Keratinocyte (primary cell): ENCODE results near the gene LRRN2. TPM values are rescaled to one million over a fixed set of nuclear protein-coding genes. Genes with fewer than 3 reads are reported as not detected.

Experiments
- DNase-seq: peaks from one replicate; pipeline ENCODE4 v3.0.0-alpha.2; 2011; ENCODE audit warnings: low read depth, missing footprints, low spot score
- FAIRE-seq: peaks from 2 replicates; lab custom pipeline; 2011; peaks lifted over from hg19 to GRCh38; lab: Jason Lieb, UNC
- H2AFZ ChIP-seq: 2 replicates; pipeline ENCODE4 v1.6.0; 2012; ENCODE audit warnings: low read length, control low read depth, inconsistent platforms; ENCODE audit not compliant: control insufficient read depth
- H3K27ac ChIP-seq: 2 replicates; pipeline ENCODE4 v1.5.1; 2011; ENCODE audit warnings: low read length; ENCODE audit not compliant: control insufficient read depth, insufficient read depth
- H3K27me3 ChIP-seq: 3 replicates; pipeline ENCODE4 v1.6.0; 2011; ENCODE audit warnings: low read length; ENCODE audit not compliant: control insufficient read depth, insufficient read depth; ENCODE audit errors: extremely low read depth
- H3K36me3 ChIP-seq, 2 experiments: 2 replicates in 1 of 2; 3 replicates in 1 of 2; pipeline ENCODE4 v1.5.1; 2011; ENCODE audit warnings: low read length in 2 of 2, mild to moderate bottlenecking in 1 of 2; ENCODE audit not compliant: control insufficient read depth in 2 of 2, insufficient read depth in 2 of 2; ENCODE audit errors: extremely low read depth in 1 of 2
- H3K4me1 ChIP-seq: 3 replicates; pipeline ENCODE4 v1.5.1; 2011; ENCODE audit warnings: low read length; ENCODE audit not compliant: control insufficient read depth, insufficient read depth; ENCODE audit errors: extremely low read depth
- H3K4me2 ChIP-seq: 3 replicates; pipeline ENCODE4 v1.6.0; 2011; ENCODE audit warnings: low read depth, low read length; ENCODE audit not compliant: control insufficient read depth, insufficient read depth; ENCODE audit errors: extremely low read depth
- H3K4me3 ChIP-seq, 3 experiments: fragments of 200-600 bp in 1 of 3; sonication (generic) in 1 of 3; 2 replicates in 2 of 3; 3 replicates in 1 of 3; pipeline ENCODE4 v1.5.1; 2011 to 2016; ENCODE audit warnings: low read length in 3 of 3, mild to moderate bottlenecking in 3 of 3, control low read depth in 2 of 3, inconsistent platforms in 1 of 3, low read depth in 1 of 3, mixed read lengths in 1 of 3, mixed run types in 1 of 3, moderate library complexity in 1 of 3; ENCODE audit not compliant: control insufficient read depth in 2 of 3, insufficient read depth in 2 of 3; ENCODE audit errors: extremely low read depth in 1 of 3
- H3K79me2 ChIP-seq: 2 replicates; pipeline ENCODE4 v1.6.0; 2012; ENCODE audit warnings: low read length; ENCODE audit not compliant: control insufficient read depth, insufficient read depth
- H3K9ac ChIP-seq: 3 replicates; pipeline ENCODE4 v1.6.0; 2011; ENCODE audit warnings: low read length; ENCODE audit not compliant: control insufficient read depth, insufficient read depth; ENCODE audit errors: extremely low read depth
- H3K9me1 ChIP-seq: 3 replicates; pipeline ENCODE4 v1.6.0; 2011; ENCODE audit warnings: low read length; ENCODE audit not compliant: control insufficient read depth, insufficient read depth; ENCODE audit errors: extremely low read depth
- H3K9me3 ChIP-seq: 2 replicates; pipeline ENCODE4 v1.5.1; 2012; ENCODE audit warnings: low read depth, low read length; ENCODE audit not compliant: control insufficient read depth
- H4K20me1 ChIP-seq: 3 replicates; pipeline ENCODE4 v1.6.0; 2011; ENCODE audit warnings: low read length; ENCODE audit not compliant: control insufficient read depth, insufficient read depth; ENCODE audit errors: extremely low read depth
- CTCF ChIP-seq, 3 experiments: IDR thresholded peaks in 1 of 3; conservative IDR thresholded peaks in 1 of 3; optimal IDR thresholded peaks in 1 of 3; 2 replicates in 2 of 3; 3 replicates in 1 of 3; pipeline versions ENCODE3 to v1.5.1; 2011; ENCODE audit warnings: low read length in 3 of 3, mild to moderate bottlenecking in 3 of 3, moderate library complexity in 2 of 3, control low read depth in 1 of 3, inconsistent platforms in 1 of 3; ENCODE audit not compliant: insufficient read depth in 2 of 3; ENCODE audit errors: extremely low read depth in 1 of 3
- EZH2 ChIP-seq: IDR thresholded peaks from one replicate; pipeline ENCODE4 v1.6.1; 2012; ENCODE audit warnings: inconsistent platforms, mild to moderate bottlenecking, low read length, moderate library complexity
- dilution Hi-C: fragments of 300-500 bp; cut with MboI; formaldehyde crosslinking; loops from one replicate; pipeline ENCODE4 v1.7.0; 2020; ENCODE audit warnings: low sequenced_read_pairs; ENCODE audit not compliant: extremely low pct_ligation_motif_present
- polyA plus RNA-seq, 5 experiments: library from polyadenylated mRNA; depleted of rRNA in 3 of 5; stranded (reverse) in 3 of 5; stranded (forward) in 1 of 5; unstranded in 1 of 5; fragments of >200 nt; gene quantifications; 1 replicate in 1 of 5; 2 replicates in 3 of 5; 3 replicates in 1 of 5; pipeline versions ENCODE4 v1.2.1 to v1.2.3, GENCODE V29; 2011 to 2012; ENCODE audit warnings: missing spikeins in 2 of 5, low read depth in 1 of 5, low replicate concordance in 1 of 5
- small RNA-seq, 3 experiments: library from RNA; depleted of rRNA; stranded (forward); fragments of <200 nt; gene quantifications; one replicate each; pipeline ENCODE3, GENCODE V24; 2012; ENCODE audit warnings: low read depth in 3 of 3, low replicate concordance in 1 of 3; ENCODE audit not compliant: insufficient read length in 3 of 3

The LRRN2 gene
- polyA plus RNA-seq, 1 donor (not counting 4 experiments of a cell fraction or from before 2014, with no cell fraction given) = not detected

GRCh38 chr1:204568576-204569315, 116.8 kb downstream of the LRRN2 start:
- TF ChIP-seq EZH2 (no peak), CTCF (optimal IDR thresholded peaks at IDR 0.05 in 1 of 3, IDR thresholded peaks at IDR 0.05 in 1 of 3, conservative IDR thresholded peaks at IDR 0.05 in 1 of 3; ENCODE audit: extremely low read depth in 1 of 3, insufficient read depth in 2 of 3, low read length in 3 of 3) (no peak)
- FAIRE-seq = no peak
- peaks cover 2% of the 10 kb centered on the region for H3K9me3 ChIP-seq
- dilution Hi-C loops = no loop called here
- H4K20me1 ChIP-seq = no peaks in the 10 kb centered on the region
- H3K4me3 ChIP-seq = no peak overlapping the region
- H3K27me3 ChIP-seq = no peaks in the 10 kb centered on the region
- DNase-seq = no peak
- H3K4me1 ChIP-seq = peaks cover 23% of the 10 kb centered on the region
- H3K4me2 ChIP-seq = no peak overlapping the region
- H3K79me2 ChIP-seq = no peaks in the 10 kb centered on the region
- no peak overlapping the region for H3K9ac ChIP-seq
- H3K27ac ChIP-seq = no peak overlapping the region
- H3K36me3 ChIP-seq = peaks cover 0 to 2% of the 10 kb centered on the region in 2 experiments
- no peaks in the 10 kb centered on the region for H3K9me1 ChIP-seq
- no peak overlapping the region for H2AFZ ChIP-seq

Small RNA genes lying within 50 kb of the gene (small RNA-seq; reads per million reads assigned to genes)
- gene RF00601 (0 reads per million in 3 experiments), gene RNA5SP75 (0 reads per million in 3 experiments)

Other genes with a start within 250 kb of the LRRN2 start
- 5.4 to 11.2 TPM (median 6.3 TPM) in 3 replicates for gene PIK3C2B, start 190.9 kb downstream of the LRRN2 start, polyA plus RNA-seq
- gene MDM4, start 169.3 kb downstream of the LRRN2 start, polyA plus RNA-seq = 6.8 to 17.8 TPM (median 8.6 TPM) in 3 replicates
- gene NFASC, start 185.1 kb upstream of the LRRN2 start, polyA plus RNA-seq = 3.4 to 6.9 TPM (median 4.3 TPM) in 3 replicates